DMS 273 (cell line): ENCODE results near the gene SNX11.

ENCODE experiments used
- DNase-seq: peaks from one replicate; lab custom pipeline; 2025; ENCODE audit not compliant: unreplicated experiment; lab: John Stamatoyannopoulos, UW

The SNX11 gene

GRCh38 chr17:48131216-48131824 lies 23.8 kb downstream of the SNX11 start:
- peak; percentile 93 for DNase-seq

DNA sequence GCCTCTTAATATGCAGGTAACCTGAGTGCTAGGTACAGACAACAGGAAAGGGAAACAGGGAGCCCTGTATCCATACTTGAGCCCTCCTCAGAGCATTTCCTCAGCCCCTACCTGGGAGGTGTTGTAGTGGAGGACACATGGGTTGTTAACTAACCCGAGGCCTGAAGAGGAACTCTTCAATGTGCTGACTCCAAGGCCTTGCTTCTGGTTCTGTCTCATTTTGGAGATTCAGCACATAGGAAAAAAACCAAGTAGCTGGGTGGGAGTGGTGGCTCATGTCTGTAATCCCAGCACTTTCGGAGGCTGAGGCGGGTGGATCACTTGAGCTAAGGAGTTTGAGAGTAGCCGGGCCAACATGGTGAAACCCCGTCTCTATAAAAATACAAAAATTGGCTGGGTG lies 24.8 kb downstream of the SNX11 start:
- DNase-seq = no peak

- no peak for DNase-seq
Measured at GRCh38 chr17:48134912-48135480, 27.4 kb downstream of the SNX11 start.

GRCh38 chr17:48137656-48138055 lies 30.1 kb downstream of the SNX11 start:
- DNase-seq = no peak

DNA sequence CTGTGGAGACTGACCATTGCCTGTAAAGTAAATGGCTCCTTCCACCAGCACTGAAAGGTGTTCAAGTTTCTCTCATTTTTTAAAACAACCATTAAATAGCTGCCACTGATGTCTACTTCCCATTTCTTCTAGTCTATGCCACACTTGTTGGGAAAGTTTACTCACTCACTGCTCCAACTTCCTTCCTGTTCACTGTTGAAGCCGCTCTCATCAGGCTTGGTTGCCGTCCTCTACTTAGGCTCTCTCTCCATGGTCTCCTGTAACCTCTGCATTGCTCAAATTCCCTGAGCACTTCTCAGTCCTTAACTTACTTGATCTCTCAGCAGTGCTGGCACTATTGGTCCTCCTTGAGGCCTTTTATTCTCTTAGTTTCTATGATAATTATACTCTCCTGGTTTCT lies 32.4 kb downstream of the SNX11 start:
- DNase-seq = no peak

DNA sequence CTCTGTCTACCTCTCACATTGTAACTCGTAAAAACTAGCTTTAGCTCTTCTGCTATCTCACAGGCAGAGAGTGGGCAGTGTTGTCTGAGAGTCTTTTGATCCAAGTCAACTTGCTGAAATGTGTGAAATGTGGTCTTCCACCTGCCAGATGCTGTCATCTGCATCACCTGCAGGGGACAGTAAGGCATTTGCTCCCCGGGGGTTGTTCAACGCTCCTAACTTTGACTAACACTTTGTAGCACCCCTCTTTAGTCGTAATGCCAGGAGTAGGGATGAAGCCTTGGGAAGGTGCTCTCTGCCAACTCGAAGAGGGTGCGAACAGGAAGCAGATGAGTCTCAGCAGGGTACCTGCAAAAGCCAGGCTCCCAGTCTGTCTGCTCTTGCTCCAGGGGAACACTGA lies 36.1 kb downstream of the SNX11 start:
- peak; percentile 23 for DNase-seq

DNA sequence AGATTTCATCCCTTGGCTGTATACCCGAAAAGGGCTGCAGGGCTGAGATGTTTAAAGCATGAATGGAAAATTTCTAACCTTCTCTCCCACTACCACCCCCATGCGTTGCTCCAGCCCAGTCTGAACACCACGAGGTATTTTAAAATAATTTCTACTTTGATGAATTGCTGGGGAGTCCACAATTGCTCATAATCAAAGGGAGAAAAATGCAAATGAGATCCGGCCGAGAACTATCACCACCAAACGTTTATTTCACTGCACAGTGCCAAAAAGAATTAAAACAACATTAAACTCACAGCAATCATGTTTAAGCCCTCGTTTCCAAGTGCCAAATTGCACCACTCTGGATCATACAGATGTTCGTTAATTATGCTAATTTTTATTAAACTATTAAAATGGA lies 36.7 kb downstream of the SNX11 start:
- DNase-seq = no peak

GRCh38 chr17:48144976-48145798 lies 37.6 kb downstream of the SNX11 start:
- no peak for DNase-seq

- DNase-seq = peak; percentile 49
Measured at GRCh38 chr17:48148029-48148770, 40.6 kb downstream of the SNX11 start.

DNA sequence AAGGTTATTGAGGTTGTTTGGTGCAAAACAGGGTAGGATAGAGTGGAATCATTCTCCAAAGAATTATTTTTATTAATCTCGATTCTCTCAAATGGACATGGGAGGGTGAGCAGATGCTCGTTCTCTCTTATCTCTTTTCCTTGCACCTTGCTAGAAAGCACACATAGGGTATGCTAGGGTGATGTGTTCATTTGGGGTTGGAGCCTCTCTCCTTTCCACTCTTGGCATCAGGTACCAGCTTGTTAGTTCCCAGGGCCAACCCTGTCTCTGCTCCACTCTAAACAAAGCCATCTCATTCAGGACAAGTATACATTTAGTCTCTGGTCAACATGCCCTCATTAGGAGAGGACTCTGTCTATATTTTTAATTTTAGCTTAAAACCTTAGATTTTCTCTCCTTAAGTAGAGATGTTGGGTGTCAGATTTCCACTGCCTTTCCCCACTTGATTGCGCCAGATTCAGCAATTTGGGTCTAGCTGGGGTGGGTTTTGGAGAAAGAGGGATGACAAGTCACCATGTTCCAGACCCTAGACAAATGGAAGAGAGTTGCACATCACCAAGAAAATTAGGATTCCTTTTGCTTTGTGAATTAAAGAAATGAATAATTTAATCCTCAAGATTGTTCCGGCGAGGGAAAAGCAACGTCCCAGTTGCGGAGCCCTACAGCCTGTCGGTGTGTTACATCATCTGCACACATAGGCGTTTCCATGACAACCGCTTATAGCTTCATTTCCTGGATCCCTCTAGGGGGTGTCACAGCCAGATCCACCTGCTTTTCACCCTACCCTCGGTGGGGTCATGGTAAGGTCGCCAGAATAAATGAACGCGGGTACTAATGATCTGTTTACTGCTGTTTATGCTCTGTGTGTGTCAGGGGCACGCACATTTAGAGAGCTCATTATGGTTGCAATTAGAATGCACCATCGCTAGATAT lies 41.6 kb downstream of the SNX11 start:
- DNase-seq = peak; percentile 70

- DNase-seq = no peak
Measured at GRCh38 chr17:48149787-48150463, 42.4 kb downstream of the SNX11 start.

- DNase-seq = no peak
Measured at GRCh38 chr17:48150597-48151001, 43.0 kb downstream of the SNX11 start.

- DNase-seq = no peak
Measured at GRCh38 chr17:48151220-48151619, 43.7 kb downstream of the SNX11 start.

DNA sequence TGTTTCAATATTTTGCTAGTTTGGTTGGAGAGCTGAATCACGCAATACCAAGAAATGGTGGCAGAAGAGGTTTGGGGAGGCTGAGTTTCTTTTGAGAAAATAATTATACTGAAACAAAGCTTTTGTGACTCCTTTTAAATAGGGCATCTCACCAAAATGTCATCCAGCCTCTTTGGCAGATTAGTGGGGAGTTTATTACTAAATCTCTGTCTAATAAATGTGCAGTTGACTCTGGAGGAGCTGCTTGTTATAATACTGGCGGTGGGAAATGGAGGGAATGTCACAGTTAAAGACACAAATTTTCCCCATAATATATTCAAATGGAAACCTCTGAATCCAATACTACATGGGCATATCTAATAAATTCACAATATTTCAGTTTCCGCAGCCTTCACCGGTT lies 44.7 kb downstream of the SNX11 start:
- DNase-seq = no peak

- DNase-seq = peak; percentile 66
Measured at GRCh38 chr17:48153691-48154358, 46.3 kb downstream of the SNX11 start.

- peak; percentile 52 for DNase-seq
Measured at GRCh38 chr17:48155889-48156611, 48.5 kb downstream of the SNX11 start.

- no peak for DNase-seq
Measured at GRCh38 chr17:48159232-48159631, 51.7 kb downstream of the SNX11 start.

GRCh38 chr17:48160177-48161081 lies 52.9 kb downstream of the SNX11 start:
- no peak for DNase-seq
